ENCODE results near the gene ZNF474.

GRCh38 chr5:122155546-122155945 lies 26.2 kb downstream of the ZNF474 start:
- TF ChIP-seq CTCF (IDR thresholded peaks at IDR 0.05; ENCODE audit: low read depth, low read length) (no peak), POLR2A (IDR thresholded peaks at IDR 0.05; ENCODE audit: extremely low read depth, insufficient read length) (no peak)
